HG02970 (cell line): ENCODE measurements around the gene ACTRT2.

Experiments used
- ATAC-seq: cut with Tn5 transposase; IDR thresholded peaks from one replicate; pipeline ENCODE4 v1.9.1; 2021; ENCODE audit warnings: mild to moderate bottlenecking, moderate library complexity, moderate number of reproducible peaks; ENCODE audit not compliant: unreplicated experiment, low FRiP score

ACTRT2 gene

GRCh38 chr1:3050603-3051002 is 29.3 kb downstream of the ACTRT2 start:
- no peak for ATAC-seq

- ATAC-seq = no peak
Measured at GRCh38 chr1:3051270-3052268, 30.3 kb downstream of the ACTRT2 start.

GRCh38 chr1:3052501-3052900 is 31.2 kb downstream of the ACTRT2 start:
- ATAC-seq = no peak

- no peak for ATAC-seq
Measured at GRCh38 chr1:3053366-3053980, 32.2 kb downstream of the ACTRT2 start.

GRCh38 chr1:3053986-3054385 is 32.7 kb downstream of the ACTRT2 start:
- ATAC-seq = no peak

- ATAC-seq = no peak
Measured at GRCh38 chr1:3054474-3054873, 33.2 kb downstream of the ACTRT2 start.

GRCh38 chr1:3055051-3055450 is 33.8 kb downstream of the ACTRT2 start:
- ATAC-seq = no peak

GRCh38 chr1:3056641-3057040 is 35.4 kb downstream of the ACTRT2 start:
- ATAC-seq = no peak

- ATAC-seq = no peak
Measured at GRCh38 chr1:3058263-3059030, 37.2 kb downstream of the ACTRT2 start.

- no peak for ATAC-seq
Measured at GRCh38 chr1:3060127-3060526, 38.9 kb downstream of the ACTRT2 start.

GRCh38 chr1:3060601-3061551 is 39.6 kb downstream of the ACTRT2 start:
- ATAC-seq = no peak

- ATAC-seq = no peak
Measured at GRCh38 chr1:3061566-3061965, 40.3 kb downstream of the ACTRT2 start.

GRCh38 chr1:3061981-3062615 is 40.8 kb downstream of the ACTRT2 start:
- no peak for ATAC-seq

- no peak for ATAC-seq
Measured at GRCh38 chr1:3062616-3063378, 41.5 kb downstream of the ACTRT2 start.

- ATAC-seq = no peak
Measured at GRCh38 chr1:3063379-3064295, 42.4 kb downstream of the ACTRT2 start.

GRCh38 chr1:3064296-3064850 is 43.1 kb downstream of the ACTRT2 start:
- ATAC-seq = no peak

- no peak for ATAC-seq
Measured at GRCh38 chr1:3064901-3065300, 43.6 kb downstream of the ACTRT2 start.
